Retinal pigment epithelial cell (primary cell): Measurements from ENCODE around the gene NMT2.

Experiments
- DNase-seq: peaks from one replicate; pipeline ENCODE4 v3.0.0-alpha.2; 2010; ENCODE audit warnings: low read depth
- H3K4me3 ChIP-seq: 2 replicates; pipeline ENCODE4 v1.5.1; 2011; ENCODE audit warnings: mild to moderate bottlenecking, low read length, control low read depth, moderate library complexity
- TF ChIP-seq, protein P1 (sequence below): conservative IDR thresholded peaks from 2 replicates; pipeline ENCODE4 v1.5.1; 2011; ENCODE audit warnings: low read depth, low read length, control low read depth, inconsistent platforms

Gene NMT2

GRCh38 chr10:15168291-15168785, at the start of gene NMT2:
TSS of gene NMT2 (minus strand) at chr10:15168693. CDS start at chr10:15168612, 81 bp downstream.
- DNase-seq: no peak

DNA sequence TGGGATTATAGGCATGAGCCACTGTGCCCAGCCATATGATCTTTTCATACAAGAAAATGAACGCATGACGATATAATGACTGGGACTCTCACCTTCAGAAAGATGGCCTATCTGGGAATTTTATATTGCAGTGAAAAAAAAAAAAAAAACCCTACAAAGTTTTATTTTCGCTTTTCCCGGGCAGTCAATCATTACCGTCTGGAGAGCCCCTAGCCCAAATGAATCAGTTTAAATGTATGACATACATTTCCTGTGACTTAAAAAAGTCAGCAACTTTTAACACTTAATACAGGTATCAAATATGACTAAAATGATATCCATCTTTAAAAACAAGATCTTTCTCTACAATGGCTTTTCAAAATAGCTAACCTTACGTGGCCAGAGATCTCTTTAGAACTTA, 48.2 kb upstream of the NMT2 start:
- TF ChIP-seq, protein P1, sequence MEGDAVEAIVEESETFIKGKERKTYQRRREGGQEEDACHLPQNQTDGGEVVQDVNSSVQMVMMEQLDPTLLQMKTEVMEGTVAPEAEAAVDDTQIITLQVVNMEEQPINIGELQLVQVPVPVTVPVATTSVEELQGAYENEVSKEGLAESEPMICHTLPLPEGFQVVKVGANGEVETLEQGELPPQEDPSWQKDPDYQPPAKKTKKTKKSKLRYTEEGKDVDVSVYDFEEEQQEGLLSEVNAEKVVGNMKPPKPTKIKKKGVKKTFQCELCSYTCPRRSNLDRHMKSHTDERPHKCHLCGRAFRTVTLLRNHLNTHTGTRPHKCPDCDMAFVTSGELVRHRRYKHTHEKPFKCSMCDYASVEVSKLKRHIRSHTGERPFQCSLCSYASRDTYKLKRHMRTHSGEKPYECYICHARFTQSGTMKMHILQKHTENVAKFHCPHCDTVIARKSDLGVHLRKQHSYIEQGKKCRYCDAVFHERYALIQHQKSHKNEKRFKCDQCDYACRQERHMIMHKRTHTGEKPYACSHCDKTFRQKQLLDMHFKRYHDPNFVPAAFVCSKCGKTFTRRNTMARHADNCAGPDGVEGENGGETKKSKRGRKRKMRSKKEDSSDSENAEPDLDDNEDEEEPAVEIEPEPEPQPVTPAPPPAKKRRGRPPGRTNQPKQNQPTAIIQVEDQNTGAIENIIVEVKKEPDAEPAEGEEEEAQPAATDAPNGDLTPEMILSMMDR: no peak
- DNase-seq: no peak

More at GRCh38 chr10:15168291-15168785, at the start of gene NMT2:
- TF ChIP-seq, protein P1: peak; percentile 42
- peak within 1 kb of the TSS; percentile 73 for H3K4me3 ChIP-seq

DNA sequence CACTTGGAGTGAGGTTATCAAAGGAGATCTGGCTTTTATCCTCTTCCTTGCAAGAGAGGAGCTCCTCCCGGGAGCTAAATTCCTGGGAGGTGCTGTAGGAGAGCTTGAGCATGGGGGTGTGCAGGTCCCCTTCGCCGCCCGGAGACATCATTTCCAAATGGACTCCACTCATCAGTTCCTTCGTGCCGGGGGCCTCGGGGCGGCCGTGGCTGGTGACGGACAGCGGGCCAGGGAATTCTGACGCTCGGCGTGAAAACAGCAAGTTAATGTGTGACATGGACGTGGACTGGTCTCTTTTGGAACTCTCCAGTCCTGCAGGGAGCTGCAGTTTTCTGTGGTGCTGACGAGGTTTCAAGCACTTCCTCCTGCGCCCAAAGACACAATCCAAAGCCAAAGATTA, 45.7 kb upstream of the NMT2 start:
- no peak overlapping the region for H3K4me3 ChIP-seq
- DNase-seq: no peak
- TF ChIP-seq, protein P1: no peak

More for the DNA sequence above, 48.2 kb upstream of the NMT2 start:
- H3K4me3 ChIP-seq: no peak overlapping the region

DNA sequence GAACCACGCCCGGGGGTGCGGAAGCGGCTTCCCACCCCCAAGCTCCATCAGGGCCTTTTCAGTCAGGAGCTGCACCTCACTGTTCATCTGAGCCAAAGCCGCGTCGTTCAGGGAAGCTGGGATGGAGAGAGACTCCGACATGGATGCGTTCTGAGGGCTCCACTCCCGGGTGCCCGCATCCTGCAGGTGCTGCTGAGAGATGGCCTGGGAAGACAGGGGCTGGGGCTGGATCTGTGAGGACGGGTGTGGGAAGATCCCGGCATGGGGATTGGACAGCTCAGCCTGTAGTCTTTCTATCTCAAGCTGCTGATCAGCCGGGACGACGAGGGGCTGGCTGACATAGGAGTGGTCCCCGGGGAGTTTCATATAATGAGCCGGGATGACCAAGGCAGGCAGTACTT, 45.0 kb upstream of the NMT2 start:
- H3K4me3 ChIP-seq: no peak overlapping the region
- TF ChIP-seq, protein P1: no peak
- DNase-seq: no peak

DNA sequence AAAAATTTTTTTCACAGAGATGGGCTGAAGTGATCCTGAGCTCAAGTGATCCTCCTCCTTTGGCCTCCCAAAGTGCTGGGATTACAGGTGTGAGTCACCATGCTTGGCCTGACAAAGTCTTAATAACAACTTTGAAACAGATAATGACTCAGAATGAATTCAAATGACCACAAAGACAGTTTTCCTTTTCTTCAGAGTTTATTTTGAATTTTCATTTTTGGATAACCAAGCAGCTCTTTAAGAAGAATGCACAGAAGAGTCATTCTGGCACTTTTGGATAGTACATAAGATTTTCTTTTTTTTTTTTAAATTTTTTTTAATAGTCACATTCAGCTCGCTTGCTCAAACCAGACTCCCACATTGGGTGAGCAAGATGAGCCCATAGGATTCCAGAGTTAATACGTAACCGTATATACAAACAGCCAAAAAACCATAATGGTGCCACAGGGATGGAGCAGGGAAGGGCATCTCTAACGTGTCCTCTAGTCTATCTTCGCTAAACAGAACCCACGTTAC, 43.0 kb upstream of the NMT2 start:
- H3K4me3 ChIP-seq: no peak overlapping the region
- DNase-seq: no peak
- TF ChIP-seq, protein P1: no peak

GRCh38 chr10:15210521-15210920, 42.0 kb upstream of the NMT2 start:
- DNase-seq: no peak
- TF ChIP-seq, protein P1: no peak
- no peak overlapping the region for H3K4me3 ChIP-seq

GRCh38 chr10:15209827-15210509, 41.5 kb upstream of the NMT2 start:
- no peak overlapping the region for H3K4me3 ChIP-seq
- peak; percentile 28 for DNase-seq
- TF ChIP-seq, protein P1: peak; percentile 93
